GM21447 (cell line): Measurements from ENCODE around the gene MVB12B.
"Not testable (repeated sequence)": the region's sequence is repeated elsewhere in the genome, so short reads cannot be mapped to it uniquely, and the experiment has no call there.

Experiments
- ATAC-seq: cut with Tn5 transposase; IDR thresholded peaks from one replicate; pipeline ENCODE4 v1.9.1; 2021; ENCODE audit not compliant: unreplicated experiment

Gene MVB12B

GRCh38 chr9:126551812-126552211 lies 225.2 kb downstream of the MVB12B start:
- ATAC-seq = no peak

DNA sequence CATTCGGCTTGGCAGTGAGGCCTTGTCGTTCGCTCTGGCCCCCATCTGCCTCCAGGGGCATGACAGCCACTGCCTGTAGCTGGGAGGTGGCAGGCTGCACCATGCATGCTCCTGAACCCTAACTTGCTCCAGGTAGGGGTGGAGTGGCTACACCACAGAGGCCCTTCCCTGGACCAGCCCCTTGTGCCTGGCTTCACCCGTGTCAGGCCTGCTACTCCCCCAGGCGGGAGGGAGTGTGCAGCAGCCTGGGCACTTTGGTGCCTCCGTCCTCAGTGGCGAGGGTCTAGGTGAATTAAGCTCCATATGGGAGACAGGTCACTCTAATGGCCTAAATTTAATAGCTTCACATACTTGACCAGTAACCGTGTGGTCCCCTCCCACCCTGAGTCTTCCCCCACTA lies 227.7 kb downstream of the MVB12B start:
- ATAC-seq = no peak

- ATAC-seq = not testable (repeated sequence)
Measured at GRCh38 chr9:126555421-126555820, 228.8 kb downstream of the MVB12B start.
